ENCODE measurements around the gene TMEM213.
A peak's percentile ranks its signal among the peaks of the same experiment; 100 is the strongest.

The TMEM213 gene

DNA sequence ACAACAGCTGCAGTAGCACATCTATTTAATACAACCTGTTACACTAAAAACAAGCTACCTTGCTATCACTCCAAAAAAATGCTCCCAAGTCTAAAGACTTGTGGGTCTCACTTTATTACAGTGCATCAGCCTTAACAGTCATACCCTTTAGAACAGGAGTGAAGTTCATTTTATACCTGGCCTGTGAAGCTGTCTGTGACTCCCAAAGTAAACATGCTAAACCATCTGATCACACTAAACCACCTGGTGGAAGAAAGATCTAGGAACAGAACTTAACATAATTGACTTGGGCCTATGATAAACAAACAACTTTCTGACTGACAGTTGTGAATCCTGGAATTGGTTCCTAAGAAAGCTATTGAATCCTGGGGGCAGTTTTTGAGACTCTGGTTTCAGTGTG, 81.1 kb downstream of the TMEM213 start:
- no peak for DNase-seq

- no peak for DNase-seq
These were observed 81.6 kb downstream of the TMEM213 start for GRCh38 chr7:138879356-138879755.

- DNase-seq = no peak
These were observed 83.2 kb downstream of the TMEM213 start for GRCh38 chr7:138880881-138881578.

GRCh38 chr7:138881579-138882188, 83.9 kb downstream of the TMEM213 start:
- DNase-seq = no peak

GRCh38 chr7:138882249-138882648, 84.5 kb downstream of the TMEM213 start:
- DNase-seq = no peak

- DNase-seq = no peak
These were observed 87.8 kb downstream of the TMEM213 start for GRCh38 chr7:138885383-138886147.

DNA sequence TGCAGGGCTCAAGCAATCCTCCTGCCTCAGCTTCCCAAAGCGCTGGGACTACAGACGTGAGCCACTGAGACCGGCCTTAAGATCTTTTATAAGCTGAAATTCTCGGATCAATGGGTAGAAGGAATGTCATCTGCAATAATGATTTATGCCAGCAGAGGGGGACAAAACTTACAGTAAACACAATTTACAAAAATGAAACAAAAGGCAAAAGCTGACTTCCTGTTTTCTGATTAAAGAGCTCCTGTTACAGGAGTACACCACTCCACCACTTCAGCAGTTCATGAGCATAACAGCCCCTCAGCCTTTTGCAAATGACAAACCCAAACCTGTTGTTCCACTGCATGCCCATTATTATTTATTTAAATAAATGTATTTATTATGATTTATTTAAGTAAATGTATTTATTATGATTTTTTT, 88.7 kb downstream of the TMEM213 start:
- DNase-seq = peak; percentile 69

DNA sequence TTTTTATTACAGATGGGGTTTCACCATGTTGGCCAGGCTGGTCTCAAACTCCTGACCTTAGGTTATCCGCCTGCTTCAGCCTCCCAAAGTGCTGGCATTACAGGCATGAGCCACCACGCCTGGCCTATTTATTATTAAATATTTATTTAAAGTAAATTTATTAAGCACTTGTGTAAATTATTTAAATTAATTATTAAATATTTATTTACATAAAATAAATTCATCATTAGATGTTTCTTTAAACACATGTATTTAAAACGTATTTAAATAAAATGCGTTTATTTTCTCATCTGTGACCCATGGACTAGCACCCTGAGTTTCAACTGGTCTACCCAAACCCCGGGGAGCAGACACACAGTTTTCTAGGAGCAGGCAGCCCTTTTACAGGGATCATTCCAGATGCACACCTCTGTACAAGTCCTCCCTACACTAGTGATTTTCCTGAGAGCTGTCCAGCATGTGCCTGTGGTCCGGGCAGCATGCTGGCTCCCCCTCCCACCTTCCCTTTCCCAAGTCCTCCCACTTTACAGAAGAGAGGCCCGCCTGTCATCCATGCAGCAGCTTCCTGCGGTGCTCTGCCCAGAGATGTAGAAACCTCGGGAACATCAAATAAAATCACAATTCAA, 89.4 kb downstream of the TMEM213 start:
- peak; percentile 6 for DNase-seq

All from CD4-positive, alpha-beta T cell treated with Interleukin-17A for 4 hours (primary cell).